Cardiac muscle cell (in vitro differentiated cells and primary cell): ENCODE data around the gene ZNF80. TPM values are rescaled to one million over a fixed set of nuclear protein-coding genes. Genes with fewer than 3 reads are reported as not detected.

Experiments
- DNase-seq, 2 donors: peaks; one replicate each; pipeline versions ENCODE4 v3.0.0 to v3.0.0-alpha.2; 2010 to 2017; ENCODE audit warnings: low read depth in 1 of 2, low spot score in 1 of 2
- H3K27ac ChIP-seq: fragments of 200-600 bp; sonication (generic); 2 replicates; pipeline ENCODE4 v1.5.1; 2016
- H3K27me3 ChIP-seq: fragments of 200-600 bp; sonication (generic); 2 replicates; pipeline ENCODE4 v1.6.0; 2016; ENCODE audit warnings: control low read depth
- H3K36me3 ChIP-seq: fragments of 200-600 bp; sonication (generic); 2 replicates; pipeline ENCODE4 v1.5.1; 2016; ENCODE audit warnings: control low read depth
- H3K4me1 ChIP-seq: fragments of 200-600 bp; sonication (generic); 2 replicates; pipeline ENCODE4 v1.8.1; 2017; ENCODE audit warnings: low read depth, mild to moderate bottlenecking, mixed run types
- H3K4me3 ChIP-seq: fragments of 200-600 bp; sonication (generic); 2 replicates; pipeline ENCODE4 v1.5.1; 2016; ENCODE audit warnings: mild to moderate bottlenecking
- H3K9me3 ChIP-seq: fragments of 200-600 bp; sonication (generic); 2 replicates; pipeline ENCODE4 v1.5.1; 2017; ENCODE audit warnings: low read depth, mild to moderate bottlenecking, control low read depth
- polyA plus RNA-seq: library from polyadenylated mRNA; unstranded; fragments of >200 nt; fragmentation: Nextera tagmentation; extraction: Ambion mirVana; gene quantifications from 2 replicates; pipeline ENCODE4 v1.2.1, GENCODE V29; 2016
- total RNA-seq: library from RNA; depleted of rRNA; stranded (reverse); fragments of >200 nt; gene quantifications from 2 replicates; pipeline ENCODE4 v1.2.3, GENCODE V29; 2016
- TF ChIP-seq, protein P1 (sequence below): IDR thresholded peaks from 2 replicates; pipeline ENCODE4 v1.5.1; 2012; ENCODE audit warnings: low read depth, mild to moderate bottlenecking, low read length

The ZNF80 gene
- total and polyA plus RNA-seq, 2 experiments from 2014 or later = not detected

DNA sequence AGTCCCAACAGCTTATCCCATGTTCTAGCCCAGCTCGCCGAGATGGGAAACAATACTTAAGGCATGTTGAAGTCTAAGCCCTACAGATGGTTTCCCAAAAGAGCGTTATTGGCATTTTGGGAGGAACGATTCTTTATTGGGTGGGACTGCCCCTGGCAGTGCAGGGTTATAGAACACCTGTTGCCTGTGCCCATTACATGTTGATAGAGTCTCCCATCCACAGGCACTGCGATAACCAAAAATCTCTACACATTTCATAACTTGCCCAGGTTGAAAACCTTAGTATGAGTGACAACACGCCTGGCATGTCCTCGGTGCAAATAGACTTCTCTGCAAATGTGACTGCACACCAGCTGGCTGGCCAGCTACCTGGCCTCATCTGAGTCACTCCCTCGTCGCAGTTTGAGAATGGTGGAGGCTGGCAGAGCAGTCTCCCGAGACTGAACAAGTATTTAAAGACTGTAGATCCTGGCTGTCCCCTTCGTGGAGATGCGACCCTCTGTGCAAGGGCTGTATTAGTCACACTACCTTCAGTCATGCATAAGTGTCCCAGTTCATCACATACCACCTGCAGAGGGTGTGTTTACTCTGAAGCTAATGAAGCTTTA lies 18.7 kb downstream of the ZNF80 start:
- no peaks in the 10 kb centered on the region for H3K27me3 ChIP-seq
- no peak for DNase-seq
- no peaks in the 10 kb centered on the region for H3K36me3 ChIP-seq
- H3K4me3 ChIP-seq = no peak overlapping the region
- H3K4me1 ChIP-seq = no peaks in the 10 kb centered on the region
- H3K27ac ChIP-seq = no peak overlapping the region
- TF ChIP-seq, protein P1, sequence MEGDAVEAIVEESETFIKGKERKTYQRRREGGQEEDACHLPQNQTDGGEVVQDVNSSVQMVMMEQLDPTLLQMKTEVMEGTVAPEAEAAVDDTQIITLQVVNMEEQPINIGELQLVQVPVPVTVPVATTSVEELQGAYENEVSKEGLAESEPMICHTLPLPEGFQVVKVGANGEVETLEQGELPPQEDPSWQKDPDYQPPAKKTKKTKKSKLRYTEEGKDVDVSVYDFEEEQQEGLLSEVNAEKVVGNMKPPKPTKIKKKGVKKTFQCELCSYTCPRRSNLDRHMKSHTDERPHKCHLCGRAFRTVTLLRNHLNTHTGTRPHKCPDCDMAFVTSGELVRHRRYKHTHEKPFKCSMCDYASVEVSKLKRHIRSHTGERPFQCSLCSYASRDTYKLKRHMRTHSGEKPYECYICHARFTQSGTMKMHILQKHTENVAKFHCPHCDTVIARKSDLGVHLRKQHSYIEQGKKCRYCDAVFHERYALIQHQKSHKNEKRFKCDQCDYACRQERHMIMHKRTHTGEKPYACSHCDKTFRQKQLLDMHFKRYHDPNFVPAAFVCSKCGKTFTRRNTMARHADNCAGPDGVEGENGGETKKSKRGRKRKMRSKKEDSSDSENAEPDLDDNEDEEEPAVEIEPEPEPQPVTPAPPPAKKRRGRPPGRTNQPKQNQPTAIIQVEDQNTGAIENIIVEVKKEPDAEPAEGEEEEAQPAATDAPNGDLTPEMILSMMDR = no peak
- H3K9me3 ChIP-seq = no peaks in the 10 kb centered on the region

DNA sequence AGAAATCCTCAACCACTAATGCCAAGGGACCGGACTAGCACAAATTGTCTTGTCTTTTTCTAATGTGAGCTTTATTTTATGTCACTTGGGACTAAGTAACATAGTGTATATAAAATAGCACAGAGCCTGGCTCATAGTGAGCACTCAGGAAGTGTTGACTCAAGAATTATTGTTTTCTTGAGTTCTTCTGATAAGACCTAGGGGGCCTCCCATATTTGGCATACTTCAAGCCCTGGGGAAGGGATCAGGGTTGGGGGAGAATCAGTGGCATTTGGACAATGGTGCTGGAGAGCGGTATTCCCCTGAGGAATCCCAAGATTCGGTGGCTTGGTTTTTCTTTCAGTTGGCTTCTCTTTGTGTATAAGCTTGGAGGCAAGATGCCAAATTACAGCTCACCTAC lies 19.4 kb downstream of the ZNF80 start:
- Histone ChIP-seq H3K9me3 (no peaks in the 10 kb centered on the region), H3K36me3 (no peaks in the 10 kb centered on the region), H3K27ac (no peak overlapping the region), H3K4me3 (no peak overlapping the region), H3K4me1 (no peaks in the 10 kb centered on the region), H3K27me3 (no peaks in the 10 kb centered on the region)
- TF ChIP-seq, protein P1 = no peak
- DNase-seq = peak in 1 of 2 donors; percentile 59

DNA sequence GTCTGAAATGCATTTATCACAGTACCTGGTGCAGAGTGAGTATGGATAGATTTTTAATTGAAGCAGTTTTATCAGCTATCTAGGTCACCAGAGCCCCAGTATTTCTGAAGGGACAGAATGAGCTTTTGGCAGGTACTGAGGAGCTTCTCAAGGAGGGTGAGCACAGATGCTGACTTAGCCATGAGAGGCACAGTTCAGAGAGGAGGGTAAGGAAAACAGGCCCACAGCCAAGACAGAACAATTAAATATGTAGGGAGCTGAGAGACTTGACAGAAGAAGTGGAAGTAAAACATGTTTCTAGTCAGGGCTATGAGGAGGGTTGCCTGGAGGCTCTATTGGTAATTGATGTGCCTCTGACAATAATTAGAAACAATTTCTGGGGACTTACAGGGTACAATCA lies 20.1 kb downstream of the ZNF80 start:
- Histone ChIP-seq H3K36me3 (no peaks in the 10 kb centered on the region), H3K4me1 (no peaks in the 10 kb centered on the region), H3K9me3 (no peaks in the 10 kb centered on the region), H3K27me3 (no peaks in the 10 kb centered on the region), H3K27ac (no peak overlapping the region), H3K4me3 (no peak overlapping the region)
- TF ChIP-seq, protein P1 = no peak
- DNase-seq = peak in 1 of 2 donors; percentile 27

DNA sequence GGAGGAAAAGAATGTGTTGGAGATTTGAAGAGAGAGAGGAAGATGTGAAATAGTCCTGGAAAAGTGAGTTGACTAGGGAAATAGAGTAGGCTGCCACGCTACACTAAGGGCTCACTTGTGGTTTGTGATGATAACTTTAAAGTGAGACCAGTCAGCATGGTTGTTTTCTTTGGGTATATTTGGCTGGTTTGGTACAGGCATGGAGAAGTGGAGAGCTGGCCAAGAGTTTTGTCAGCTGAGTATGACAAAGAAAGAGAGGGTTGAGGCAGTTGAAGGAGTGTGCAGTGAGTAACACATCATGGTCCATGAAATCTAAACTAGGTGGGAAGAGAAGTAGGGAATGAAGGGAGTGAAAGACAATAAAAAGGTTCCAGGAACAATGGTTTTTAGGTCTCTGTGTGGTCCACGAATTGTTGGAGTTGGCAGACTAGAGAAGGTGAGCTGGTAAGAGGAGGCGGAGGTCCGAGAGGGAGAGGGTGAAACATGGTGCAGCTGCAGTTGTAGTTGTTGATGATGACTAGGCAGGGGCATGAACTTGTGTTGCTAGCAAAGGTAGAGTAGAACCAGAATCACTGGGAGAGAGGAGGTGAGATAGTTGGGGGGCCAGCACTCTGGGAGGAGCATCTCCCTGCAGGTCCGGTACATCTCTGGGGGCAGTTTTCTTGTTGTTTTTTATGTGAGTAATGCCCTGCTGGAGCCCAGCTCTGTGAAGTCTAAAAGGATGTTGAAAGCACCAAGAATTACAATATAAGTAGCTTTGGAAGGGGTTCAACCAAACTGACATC lies 21.0 kb downstream of the ZNF80 start:
- Histone ChIP-seq H3K9me3 (no peaks in the 10 kb centered on the region), H3K27ac (no peak overlapping the region), H3K4me3 (no peak overlapping the region), H3K36me3 (no peaks in the 10 kb centered on the region), H3K4me1 (no peaks in the 10 kb centered on the region), H3K27me3 (no peaks in the 10 kb centered on the region)
- TF ChIP-seq, protein P1 = no peak
- peak in 1 of 2 donors; percentile 31 for DNase-seq

DNA sequence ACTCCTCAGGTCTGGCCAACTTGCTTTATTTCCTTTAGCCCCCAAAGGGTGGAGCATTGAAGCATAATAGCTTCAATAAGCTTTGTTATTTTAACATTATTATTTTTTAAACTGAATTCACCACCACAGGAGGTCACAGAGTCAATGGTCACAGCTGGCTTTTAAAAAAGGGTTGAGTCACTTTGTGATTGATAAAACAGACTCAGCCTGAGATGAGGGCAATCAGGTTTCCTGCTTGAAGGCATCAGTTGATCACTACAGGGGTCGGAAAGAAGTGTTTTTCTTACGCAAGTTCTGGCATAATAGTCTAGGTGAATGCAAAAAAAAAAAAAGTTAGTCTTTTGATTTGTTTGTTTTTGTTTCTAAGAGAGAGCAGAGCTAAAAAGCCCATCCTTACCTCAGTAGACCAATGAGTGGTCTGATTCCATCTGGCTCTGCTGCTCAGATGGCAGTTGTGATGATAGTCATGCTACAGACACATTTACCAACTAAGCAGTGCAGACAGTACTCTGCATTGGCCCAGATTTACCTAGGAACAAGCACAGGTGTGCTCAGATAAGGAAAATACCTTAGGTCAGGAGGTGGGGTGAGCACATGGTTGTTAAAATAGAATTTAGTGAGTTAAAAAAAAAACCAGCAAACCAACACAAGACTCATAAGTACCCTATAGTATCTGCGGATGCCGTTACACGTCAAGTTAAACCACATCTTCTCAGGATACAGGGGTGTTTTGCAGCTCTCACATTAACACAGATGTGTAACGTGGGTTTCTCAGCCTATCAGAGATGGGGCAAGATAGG lies 22.6 kb downstream of the ZNF80 start:
- DNase-seq = no peak
- TF ChIP-seq, protein P1 = no peak
- H3K27me3 ChIP-seq = no peaks in the 10 kb centered on the region
- H3K27ac ChIP-seq = no peak overlapping the region
- H3K4me3 ChIP-seq = no peak overlapping the region
- H3K9me3 ChIP-seq = no peaks in the 10 kb centered on the region
- no peaks in the 10 kb centered on the region for H3K4me1 ChIP-seq
- no peaks in the 10 kb centered on the region for H3K36me3 ChIP-seq
